NT2/D1 (cell line): ENCODE measurements around the gene TBC1D5.

ENCODE experiments used
- YY1 ChIP-seq: IDR thresholded peaks from 2 replicates; pipeline ENCODE4 v1.6.1; 2011; ENCODE audit not compliant: insufficient read length, insufficient read depth
- ZNF274 ChIP-seq: IDR thresholded peaks from 2 replicates; pipeline ENCODE4 v1.6.1; 2011; ENCODE audit warnings: mild to moderate bottlenecking, low read depth, low read length

- TF ChIP-seq ZNF274 (no peak), YY1 (no peak)
Measured at GRCh38 chr3:17443142-17443541, 299.3 kb downstream of the TBC1D5 start.
